PC-3 (cell line): ENCODE results near the gene REXO1.

ENCODE experiments used
- CTCF ChIP-seq: fragments of 300-600 bp; sonication (generic); conservative IDR thresholded peaks from 2 replicates; pipeline ENCODE4 v1.5.1; 2017; ENCODE audit warnings: antibody characterized with exemption, low read depth, mild to moderate bottlenecking, low read length
- EZH2 ChIP-seq: fragments of 300-600 bp; sonication (generic); IDR thresholded peaks from one replicate; pipeline ENCODE4 v1.6.1; 2017; ENCODE audit warnings: antibody characterized with exemption, mild to moderate bottlenecking, low read length; ENCODE audit not compliant: unreplicated experiment
- EZH2phosphoT487 ChIP-seq: fragments of 300-600 bp; sonication (generic); IDR thresholded peaks from 2 replicates; pipeline ENCODE4 v1.6.1; 2018; ENCODE audit warnings: mild to moderate bottlenecking, antibody characterized with exemption, low read length, borderline replicate concordance

GRCh38 chr19:1786668-1787067, 61.6 kb downstream of the REXO1 start:
- no peak for TF ChIP-seq CTCF
- no peak for TF ChIP-seq EZH2
- no peak for TF ChIP-seq EZH2phosphoT487
